Activated CD8-positive, alpha-beta memory T cell treated with anti-CD3 and anti-CD28 coated beads, Interleukin-2, amount 50 U/mL, for 24 hours (primary cell): Measurements from ENCODE around the gene C20orf96.

Source experiments
- DNase-seq: peaks from one replicate; pipeline ENCODE4 v3.0.0-alpha.2; 2020; ENCODE audit errors: extremely low read depth

C20orf96 gene

DNA sequence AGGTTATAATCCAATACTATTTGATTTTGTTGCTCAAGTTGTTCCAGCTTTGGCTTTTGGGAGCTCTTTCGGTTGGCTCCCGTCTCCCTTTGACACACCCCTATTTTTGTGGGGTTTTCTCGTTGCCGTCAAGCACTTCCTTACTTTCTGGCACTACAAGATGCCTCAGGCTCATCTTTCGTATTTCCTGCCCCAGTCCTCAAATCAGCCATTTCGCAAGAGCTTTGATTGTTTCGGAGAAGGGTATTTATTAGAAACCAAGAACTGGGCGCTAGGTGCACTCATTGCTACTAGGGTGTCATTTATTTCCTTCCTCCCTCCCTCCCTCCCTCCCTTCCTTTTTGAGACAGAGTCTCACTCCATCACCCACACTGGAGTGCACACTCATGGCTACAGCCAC, 21.5 kb upstream of the C20orf96 start:
- no peak for DNase-seq

DNA sequence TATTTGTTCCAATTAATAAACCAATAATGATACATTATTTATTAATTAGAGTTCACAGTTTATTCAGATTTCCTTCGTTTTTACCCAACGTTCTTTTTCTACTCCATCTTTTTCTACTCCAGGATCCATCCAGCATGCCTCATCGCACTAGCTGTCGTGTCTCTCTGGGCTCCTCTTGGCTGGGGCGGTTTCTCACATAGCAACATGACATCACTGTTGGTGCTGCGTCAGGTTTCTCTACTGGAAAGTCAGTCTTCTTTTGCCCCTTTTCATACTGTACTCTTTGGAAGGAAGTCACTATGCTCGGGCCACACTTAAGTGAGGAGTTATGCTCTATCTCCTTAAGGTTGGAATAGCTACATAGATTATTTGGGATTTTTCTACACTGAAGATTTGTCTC, 21.1 kb upstream of the C20orf96 start:
- no peak for DNase-seq

DNA sequence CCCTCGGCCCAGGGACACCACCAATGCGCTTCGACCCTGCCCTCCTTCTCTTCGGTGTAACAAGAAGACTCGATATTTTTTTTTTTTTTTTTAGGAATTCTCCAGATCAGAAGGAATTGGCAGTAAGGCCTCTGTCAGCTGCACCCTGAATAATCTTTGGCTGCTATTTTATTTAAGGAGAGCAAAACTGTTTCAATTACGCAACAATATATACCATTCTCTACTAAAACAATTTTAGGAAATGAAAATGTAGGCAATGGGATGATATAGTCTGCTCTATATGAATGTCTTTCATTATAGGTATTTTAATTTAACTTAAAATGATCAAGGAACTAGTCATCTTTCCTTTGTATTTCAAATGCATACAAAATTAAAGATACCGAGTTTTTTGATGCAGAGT, 20.1 kb upstream of the C20orf96 start:
- DNase-seq = no peak

DNA sequence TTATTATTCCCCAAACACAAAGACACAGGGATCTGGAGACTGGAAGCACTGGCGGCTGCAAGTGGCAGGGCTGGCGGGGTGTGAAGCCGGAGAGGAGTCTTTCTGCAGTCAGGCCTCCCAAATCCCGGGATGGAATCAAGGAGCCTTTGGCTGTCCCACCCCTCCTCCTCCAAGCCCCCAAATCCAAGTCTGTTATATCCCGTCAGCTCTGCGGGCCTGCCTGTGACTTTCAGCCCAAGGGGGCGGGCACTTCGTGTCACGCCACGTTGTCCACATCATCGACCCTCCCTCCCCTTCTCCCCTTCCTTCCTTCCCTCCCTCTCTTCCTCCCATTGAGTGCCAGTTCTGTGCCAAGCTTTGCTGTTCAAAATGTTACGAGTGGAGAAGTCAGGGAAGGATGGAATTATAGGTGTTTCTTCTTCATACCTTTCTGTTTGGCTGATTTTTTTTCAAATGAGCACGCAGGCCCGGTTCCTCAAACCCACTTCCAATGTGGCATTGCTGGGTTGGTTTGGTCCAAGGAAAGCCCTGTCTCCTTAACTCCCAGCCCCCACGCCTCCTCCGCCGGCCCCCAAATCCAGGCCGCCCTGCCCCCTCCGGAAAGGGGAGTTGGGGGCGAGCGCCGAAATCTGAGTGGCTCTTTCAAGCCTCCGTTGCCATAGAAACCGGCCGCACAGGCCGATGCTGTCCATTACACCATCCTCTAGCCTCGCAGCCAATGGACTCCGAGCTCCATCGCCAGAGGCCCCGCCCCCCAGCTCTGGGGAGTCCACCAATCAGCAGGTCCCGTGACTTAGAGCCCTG, 19.5 kb upstream of the C20orf96 start:
- DNase-seq = no peak

DNA sequence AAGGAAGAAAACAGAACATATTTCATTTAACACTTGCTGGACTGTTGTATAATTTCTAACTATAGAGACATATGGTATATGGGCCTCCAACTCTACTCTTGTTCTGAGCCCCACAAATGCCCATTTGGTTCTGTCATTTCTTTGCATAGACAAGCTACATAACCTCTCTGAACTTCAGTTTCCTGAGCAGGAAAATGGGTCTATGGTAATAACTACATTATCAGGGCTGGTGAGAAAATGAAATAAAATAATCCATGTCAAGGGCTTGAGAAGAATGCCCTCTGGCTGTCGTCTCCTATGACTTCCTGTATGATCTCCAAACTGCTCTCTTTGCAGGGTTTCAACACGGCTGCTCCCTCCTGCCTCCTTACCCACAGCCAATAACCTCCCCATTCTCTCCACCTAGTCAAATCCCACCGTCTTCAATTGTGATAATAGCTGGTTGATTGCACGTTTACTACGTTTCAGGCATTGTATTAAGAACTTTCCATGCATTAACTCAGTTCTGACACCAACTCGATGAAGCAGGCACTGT, 18.8 kb upstream of the C20orf96 start:
- DNase-seq = no peak

DNA sequence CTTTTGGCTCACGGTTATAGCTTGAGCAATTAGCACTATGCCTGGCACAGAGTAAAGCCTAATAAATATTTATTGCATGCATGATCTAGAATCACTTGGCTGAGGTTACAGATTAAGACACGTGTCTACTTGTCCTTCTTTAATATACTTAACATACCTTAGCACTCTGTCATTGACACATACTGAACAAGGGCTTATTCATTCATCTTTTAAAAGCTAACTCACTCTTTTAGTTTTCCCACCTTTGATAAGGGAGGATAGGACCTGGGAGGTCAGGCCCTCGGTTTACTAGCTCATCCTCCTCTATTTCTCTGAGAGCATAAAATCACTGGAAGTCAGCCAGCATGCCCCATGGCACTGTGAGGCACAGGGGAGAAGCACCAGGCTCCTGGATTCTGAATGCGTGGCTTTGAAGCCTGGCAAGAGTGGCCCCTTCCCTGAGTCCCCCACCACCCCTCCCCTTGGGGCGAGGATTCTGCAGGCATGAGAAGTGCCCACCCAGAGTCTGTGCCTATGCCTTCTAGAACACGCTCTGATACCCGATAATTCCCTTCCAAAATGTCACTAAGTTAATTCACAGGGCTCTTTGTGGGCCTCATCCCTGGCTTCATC, 18.0 kb upstream of the C20orf96 start:
- no peak for DNase-seq

DNA sequence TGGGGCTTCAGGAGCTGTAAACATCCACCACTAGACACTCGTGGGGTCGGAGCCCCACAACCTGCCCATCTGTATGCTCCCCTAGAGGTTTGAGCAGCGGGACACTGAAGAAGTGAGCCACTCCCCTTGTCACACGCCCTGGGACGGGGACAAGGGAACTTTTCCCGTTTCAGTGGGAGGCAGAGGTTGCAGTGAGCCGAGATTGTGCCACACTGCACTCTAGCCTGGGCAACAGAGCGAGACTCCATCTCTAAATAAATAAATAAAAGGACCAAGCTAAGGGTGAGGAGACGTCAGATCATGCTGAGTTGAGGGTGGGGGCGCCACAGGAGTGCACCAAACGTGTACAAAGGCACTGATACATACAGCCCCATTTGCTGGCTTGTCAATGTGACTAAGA, 15.2 kb upstream of the C20orf96 start:
- DNase-seq = no peak

DNA sequence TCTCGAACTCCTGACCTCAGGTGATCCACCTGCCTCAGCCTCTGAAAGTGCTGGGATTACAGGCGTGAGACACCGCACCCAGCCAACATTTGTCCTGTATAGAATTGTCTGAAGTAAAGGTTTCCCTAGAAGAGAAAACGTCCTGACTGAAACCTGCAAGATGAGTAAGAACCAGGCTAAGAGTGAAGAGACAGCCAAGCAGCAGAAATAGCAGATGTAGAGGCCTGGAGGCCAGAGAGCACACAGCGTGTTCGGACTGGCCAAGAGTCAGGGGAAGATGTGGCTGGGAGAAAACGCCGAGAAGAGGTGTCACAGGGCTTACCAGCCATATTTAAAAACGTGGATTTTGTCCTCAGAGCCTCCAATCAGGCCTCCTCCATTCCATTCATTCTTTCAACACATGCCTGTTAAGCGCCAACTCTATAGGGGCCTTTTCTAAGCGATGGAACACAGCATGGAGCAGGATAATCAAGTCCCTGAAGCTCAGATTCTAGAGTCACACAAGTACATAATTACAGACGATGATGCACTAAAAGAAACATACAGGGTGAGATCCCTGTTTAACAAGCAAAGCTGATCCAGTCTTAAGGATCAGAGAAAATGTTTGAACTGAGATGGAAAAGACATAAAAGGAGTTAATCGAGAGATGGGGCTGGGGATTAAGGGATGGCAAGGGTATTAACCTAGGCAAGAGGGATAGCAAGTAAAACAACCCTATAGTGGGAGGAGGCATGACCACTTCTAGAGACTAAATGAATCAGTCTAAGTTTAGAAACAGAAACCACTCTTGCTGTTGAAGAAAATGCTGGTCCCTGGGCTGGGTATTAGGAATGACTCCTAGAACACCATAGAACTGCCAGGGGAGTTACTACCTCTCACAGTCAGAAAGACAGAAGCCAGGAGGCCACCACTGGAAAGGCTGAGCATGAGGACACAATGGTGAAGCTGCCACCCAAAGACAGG, 11.6 kb upstream of the C20orf96 start:
- no peak for DNase-seq

DNA sequence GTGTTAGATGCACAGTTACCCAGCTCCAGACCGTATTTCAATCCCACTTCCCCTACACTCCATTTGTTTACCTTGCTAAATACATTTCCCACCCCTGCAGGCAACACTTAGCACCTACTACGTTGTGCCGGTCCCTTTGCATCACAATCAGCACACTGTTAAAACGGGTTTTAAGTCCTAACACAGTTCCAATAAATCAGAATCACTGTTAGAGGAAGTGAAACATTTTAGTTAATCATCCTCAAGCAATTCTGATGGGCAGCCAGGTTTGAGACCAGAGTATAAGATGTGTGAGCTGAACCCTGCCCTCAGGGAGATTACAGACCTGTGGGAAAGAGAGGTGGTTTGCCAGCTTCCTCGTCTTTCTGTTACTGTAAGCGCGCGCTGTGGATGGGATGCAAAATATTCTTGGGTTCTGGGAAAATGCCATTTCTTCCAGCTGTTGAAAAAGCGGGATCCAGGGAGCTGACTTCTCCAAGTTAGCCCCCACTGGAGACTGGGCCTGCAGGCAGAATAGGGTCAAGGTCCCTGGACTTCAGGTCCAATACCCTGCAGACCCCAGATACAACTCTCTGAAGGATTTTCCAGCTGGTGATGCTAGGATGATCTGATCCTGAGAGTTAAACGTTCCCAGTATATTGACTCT, 9.9 kb upstream of the C20orf96 start:
- no peak for DNase-seq

DNA sequence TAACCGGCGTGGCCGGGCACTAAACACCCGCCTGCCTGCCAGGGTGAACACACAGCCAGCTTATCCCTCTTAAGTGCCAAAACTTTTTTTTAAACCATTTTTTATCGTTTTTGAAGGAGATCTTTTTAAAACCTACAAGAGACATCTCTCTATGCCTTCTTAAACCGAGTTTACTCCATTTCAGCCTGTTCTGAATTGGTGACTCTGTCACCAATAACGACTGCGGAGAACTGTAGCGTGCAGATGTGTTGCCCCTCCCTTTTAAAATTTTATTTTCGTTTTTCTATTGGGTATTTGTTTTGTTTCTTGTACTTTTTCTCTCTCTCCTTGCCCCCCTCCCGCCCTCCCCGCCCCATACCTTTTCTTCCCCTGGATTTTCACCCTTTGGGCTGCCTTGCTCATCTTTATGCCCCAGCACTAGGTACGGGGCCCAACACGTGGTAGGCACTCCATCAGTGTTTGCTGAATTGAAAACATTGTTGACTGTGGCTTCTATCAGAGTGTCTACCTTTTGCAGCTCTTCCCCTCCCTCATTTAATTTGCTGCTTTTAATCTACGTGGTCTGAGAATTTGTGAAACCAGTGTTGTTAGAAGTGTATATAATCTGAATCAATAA, 8.3 kb upstream of the C20orf96 start:
- DNase-seq = no peak

DNA sequence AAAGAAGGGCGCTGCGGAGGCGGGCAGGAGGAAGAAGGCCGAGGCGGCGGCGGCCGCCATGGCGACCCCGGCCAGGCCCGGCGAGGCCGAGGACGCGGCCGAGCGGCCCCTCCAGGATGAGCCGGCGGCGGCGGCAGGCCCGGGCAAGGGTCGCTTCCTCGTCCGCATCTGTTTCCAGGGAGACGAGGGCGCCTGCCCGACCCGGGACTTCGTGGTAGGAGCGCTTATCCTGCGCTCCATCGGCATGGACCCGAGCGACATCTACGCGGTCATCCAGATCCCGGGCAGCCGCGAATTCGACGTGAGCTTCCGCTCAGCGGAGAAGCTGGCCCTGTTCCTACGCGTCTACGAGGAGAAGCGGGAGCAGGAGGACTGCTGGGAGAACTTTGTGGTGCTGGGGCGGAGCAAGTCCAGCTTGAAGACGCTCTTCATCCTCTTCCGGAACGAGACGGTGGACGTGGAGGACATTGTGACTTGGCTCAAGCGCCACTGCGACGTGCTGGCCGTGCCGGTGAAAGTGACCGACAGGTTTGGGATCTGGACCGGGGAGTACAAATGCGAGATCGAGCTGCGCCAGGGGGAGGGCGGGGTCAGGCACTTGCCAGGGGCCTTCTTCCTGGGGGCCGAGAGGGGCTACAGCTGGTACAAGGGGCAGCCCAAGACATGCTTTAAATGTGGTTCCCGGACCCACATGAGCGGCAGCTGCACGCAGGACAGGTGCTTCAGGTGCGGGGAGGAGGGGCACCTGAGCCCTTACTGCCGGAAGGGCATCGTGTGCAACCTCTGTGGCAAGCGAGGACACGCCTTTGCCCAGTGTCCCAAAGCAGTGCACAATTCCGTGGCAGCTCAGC, 7.6 kb upstream of the C20orf96 start:
- DNase-seq = peak; percentile 17

DNA sequence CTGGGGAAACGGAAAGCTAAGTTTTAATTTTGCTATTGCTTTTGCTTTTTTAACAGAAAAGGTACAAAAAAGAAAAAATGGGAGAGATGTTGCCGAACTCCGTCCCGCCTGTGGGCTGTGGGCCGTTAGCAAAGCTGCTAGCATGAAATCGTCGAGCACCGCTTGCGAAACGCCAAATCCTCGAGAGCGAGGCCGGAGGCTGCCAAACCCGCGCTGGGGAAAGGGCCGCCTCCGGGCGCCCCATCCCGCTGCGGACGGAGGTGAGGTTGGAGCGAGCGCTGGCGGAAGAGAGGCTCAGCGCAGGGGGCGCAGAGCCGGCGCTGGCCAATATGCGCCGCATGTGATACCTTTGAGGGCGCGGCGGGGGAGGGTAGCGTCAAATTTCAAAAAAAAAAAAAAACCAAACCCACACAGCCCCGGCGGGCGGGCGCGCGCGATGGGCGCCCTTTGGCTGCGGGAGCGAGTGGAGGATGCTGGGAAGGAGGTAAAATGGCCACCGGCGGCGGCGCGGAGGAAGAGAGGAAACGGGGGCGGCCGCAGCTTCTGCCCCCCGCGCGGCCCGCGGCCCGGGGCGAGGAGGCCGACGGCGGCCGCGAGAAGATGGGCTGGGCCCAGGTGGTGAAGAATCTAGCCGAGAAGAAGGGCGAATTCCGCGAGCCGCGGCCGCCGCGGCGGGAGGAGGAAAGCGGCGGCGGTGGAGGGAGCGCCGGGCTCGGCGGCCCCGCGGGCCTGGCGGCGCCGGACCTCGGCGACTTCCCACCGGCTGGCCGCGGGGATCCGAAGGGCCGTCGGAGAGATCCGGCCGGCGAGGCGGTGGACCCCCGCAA, 6.8 kb upstream of the C20orf96 start, which contains the start of gene ZCCHC3:
TSS of gene ZCCHC3 (plus strand) at position 473 of the 827 bp plus-strand sequence. CDS start at position 490, 17 bp downstream.
- DNase-seq = peak; percentile 50

DNA sequence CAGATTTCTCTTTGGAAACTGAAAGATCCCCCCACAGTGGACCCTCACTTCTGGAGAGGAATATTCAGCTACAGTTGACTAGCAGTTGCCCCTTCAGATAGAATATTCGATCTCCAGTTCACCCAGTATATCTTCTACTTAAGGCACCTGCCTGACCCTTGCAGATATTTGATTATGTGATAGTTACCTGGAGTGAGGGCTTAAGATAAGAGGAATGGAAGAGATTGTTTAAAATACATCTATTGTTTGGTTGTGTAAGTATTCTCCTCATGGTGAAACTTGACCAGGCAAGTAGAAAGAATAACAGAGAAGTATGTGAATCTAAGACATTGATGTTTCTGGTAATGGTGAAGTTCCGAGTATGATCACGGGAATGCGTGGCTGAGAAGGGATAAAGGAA, 5.3 kb upstream of the C20orf96 start:
- no peak for DNase-seq

DNA sequence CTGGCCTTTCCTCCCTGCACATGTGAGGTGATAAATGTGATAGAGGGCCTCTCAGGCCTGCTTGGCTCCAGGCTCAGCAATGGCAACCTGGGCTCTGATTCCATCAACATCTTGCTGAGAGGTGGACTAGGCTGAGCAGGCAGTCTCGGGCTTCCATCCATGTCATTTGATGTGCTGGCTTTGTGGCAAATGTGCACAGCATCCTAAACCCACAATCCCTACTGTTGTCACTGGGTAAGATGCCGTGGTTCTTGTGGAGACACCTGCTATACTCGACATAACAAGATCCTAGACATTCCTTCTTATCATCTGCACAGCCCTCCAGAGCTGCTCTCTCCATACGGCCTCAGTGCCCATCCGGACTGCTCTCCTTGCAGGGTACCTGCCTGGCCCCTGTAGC, 4.1 kb upstream of the C20orf96 start:
- no peak for DNase-seq

DNA sequence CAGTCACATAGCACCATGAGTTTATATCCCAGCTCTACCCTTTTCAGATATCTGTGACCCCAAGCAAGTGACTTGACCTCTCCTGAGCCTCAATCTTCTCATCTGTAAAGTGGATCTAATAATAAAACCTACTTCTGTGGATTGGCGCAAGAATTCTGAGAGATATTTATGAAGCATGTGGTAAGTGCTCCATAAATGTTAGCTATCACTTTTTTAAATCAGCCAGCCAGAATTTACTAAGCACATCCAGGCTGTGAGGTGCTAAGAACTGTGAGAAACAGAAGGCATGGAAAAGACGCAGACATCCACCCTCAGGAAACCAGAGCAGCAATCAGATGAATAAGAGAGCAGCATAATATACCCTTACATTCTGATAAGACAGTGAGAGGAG, 862 bp downstream of the C20orf96 start:
- DNase-seq = no peak

DNA sequence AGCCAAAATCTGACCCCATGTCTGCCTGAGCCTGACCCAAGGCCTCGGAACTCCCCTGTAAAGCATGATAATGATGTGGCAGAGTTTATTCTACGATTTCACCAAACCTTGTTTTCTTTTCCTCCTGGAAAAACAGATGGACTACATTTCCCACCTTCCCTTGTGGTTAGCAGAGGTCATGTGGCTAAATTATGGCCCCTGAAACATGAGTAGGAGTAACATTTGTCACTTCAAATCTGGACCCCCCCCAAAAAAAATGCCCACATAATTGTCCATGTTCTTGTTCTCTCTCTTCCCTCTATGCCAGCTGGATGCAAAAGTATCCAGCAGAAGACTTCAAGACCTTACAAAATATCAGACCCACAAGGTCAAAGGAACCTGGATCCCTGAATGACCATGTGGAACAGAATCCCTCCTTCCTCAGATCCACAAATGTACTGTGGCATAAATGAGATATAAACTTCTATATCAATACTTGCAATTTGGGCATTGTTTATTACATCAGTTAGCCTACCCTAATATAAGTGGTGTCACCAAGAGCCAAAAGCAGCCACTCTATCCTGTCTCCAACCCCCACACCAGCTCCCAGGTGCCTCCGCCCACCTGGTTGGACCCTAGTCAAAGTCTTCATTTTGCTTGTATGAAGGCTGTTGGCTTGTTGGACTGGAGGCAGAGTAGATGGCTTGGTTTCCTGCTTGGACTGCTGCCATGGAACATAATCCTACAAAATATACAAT, 1.4 kb downstream of the C20orf96 start:
- DNase-seq = no peak

DNA sequence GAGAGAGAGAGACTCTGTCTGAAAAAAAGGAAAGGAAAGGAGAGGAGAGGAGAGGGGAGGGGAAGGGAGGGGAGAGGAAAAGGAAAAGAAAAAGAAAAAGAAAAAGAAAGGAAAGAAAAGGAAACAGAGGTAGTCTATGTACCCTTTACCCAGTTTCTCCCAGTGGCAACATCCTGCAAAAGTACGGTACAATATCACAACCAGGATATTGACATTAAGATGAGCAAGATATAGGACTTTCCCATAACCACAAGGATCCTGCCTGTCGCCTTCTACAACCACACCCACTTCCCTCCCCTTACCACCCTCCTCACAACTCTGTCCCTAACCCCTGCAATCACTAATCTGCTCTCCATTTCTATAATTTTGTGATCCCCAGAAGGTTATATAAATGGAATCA, 4.0 kb downstream of the C20orf96 start:
- DNase-seq = no peak

DNA sequence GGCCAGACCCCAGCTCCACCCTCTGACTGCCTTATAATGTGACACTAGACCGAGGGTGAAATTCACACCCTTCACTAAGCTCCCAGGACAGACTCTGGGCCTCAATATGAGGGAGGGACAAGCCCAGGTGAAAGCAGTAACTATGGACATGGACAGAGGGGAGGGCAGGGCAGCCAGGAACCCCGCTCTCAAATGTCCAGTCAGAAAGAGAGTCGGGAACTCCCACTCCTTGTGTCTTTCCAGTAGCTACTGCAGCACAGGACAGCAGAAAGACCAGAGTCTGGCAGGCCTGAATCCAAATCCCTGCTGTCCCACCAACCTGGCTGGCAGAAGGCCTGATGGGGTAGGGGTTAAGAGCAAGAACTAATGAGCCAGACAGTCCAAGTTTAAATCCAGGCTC, 6.4 kb downstream of the C20orf96 start:
- no peak for DNase-seq
